WI38 (cell line): ENCODE results near the gene ZNF276.
"Not testable (repeated sequence)": the region's sequence is repeated elsewhere in the genome, so short reads cannot be mapped to it uniquely, and the experiment has no call there.

Source experiments
- H3K4me3 ChIP-seq: 2 replicates; pipeline ENCODE4 v1.5.1; 2011; ENCODE audit warnings: low read depth, mild to moderate bottlenecking, control low read depth, low read length
- CTCF ChIP-seq: IDR thresholded peaks from 2 replicates; pipeline ENCODE4 v1.5.1; 2012; ENCODE audit warnings: low read depth, mild to moderate bottlenecking, control low read depth, low read length

ZNF276 gene

GRCh38 chr16:89720813-89721545 is at the start of gene ZNF276, which contains the start of gene VPS9D1:
ZNF276 (plus strand) TSS chr16:89721537; CDS start chr16:89721641, 104 bp downstream.
VPS9D1 (minus strand) TSS chr16:89720898; CDS start chr16:89720861, 37 bp downstream.
- peak within 1 kb of the TSS; percentile 84 for H3K4me3 ChIP-seq
- no peak for TF ChIP-seq CTCF

- not testable (repeated sequence) for H3K4me3 ChIP-seq
Observed at GRCh38 chr16:89671565-89671964, 49.8 kb upstream of the ZNF276 start.

GRCh38 chr16:89672177-89672941 is 49.0 kb upstream of the ZNF276 start:
- TF ChIP-seq CTCF, result no peak
- no peak overlapping the region for H3K4me3 ChIP-seq

- H3K4me3 ChIP-seq, result no peak overlapping the region
- no peak for TF ChIP-seq CTCF
Observed at GRCh38 chr16:89678258-89678657, 43.1 kb upstream of the ZNF276 start.

GRCh38 chr16:89685916-89686315 is 35.4 kb upstream of the ZNF276 start:
- H3K4me3 ChIP-seq, result no peak overlapping the region
- no peak for TF ChIP-seq CTCF

GRCh38 chr16:89686520-89687091 is 34.7 kb upstream of the ZNF276 start, which contains the start of gene CDK10:
CDK10 (plus strand) TSS chr16:89686689; CDS start chr16:89686711, 22 bp downstream.
- TF ChIP-seq CTCF, result no peak

GRCh38 chr16:89687092-89687940 is 34.0 kb upstream of the ZNF276 start:
- TF ChIP-seq CTCF, result no peak

More at GRCh38 chr16:89686520-89687091, 34.7 kb upstream of the ZNF276 start, which contains the start of gene CDK10:
- peak within 1 kb of the TSS; percentile 82 for H3K4me3 ChIP-seq

More at GRCh38 chr16:89687092-89687940, 34.0 kb upstream of the ZNF276 start:
- H3K4me3 ChIP-seq, result peak overlapping the region; percentile 82
